NT2/D1 (cell line): ENCODE data around the gene RPL38.

ENCODE experiments used
- YY1 ChIP-seq: IDR thresholded peaks from 2 replicates; pipeline ENCODE4 v1.6.1; 2011; ENCODE audit not compliant: insufficient read length, insufficient read depth
- ZNF274 ChIP-seq: IDR thresholded peaks from 2 replicates; pipeline ENCODE4 v1.6.1; 2011; ENCODE audit warnings: mild to moderate bottlenecking, low read depth, low read length

DNA sequence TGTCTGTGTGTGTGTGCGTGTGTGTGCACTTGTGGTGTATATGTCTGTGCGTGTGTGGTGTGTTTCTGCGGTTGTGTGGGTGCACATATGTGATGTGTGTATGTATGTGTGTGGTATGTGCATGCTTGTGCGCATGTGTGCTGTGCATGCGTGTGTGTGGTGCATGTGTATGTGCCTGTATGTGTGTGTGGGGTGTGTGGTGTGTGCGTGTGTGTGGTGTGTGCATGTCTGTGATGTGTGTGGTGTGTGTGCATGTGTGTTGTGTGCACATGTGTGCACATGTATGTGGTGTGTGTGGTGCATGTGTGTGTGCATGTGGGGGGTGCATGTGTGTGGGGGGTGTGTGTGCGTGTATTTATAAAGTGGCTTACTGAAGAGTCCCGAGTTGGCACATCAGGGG, 47.6 kb downstream of the RPL38 start:
- no peak for TF ChIP-seq ZNF274
- TF ChIP-seq YY1, result no peak
